GM18502 (cell line): ENCODE data around the gene DESI2.

Source experiments
- ATAC-seq: cut with Tn5 transposase; IDR thresholded peaks from one replicate; pipeline ENCODE4 v1.9.1; 2021; ENCODE audit warnings: mild to moderate bottlenecking; ENCODE audit not compliant: unreplicated experiment, poor library complexity

DESI2 gene

DNA sequence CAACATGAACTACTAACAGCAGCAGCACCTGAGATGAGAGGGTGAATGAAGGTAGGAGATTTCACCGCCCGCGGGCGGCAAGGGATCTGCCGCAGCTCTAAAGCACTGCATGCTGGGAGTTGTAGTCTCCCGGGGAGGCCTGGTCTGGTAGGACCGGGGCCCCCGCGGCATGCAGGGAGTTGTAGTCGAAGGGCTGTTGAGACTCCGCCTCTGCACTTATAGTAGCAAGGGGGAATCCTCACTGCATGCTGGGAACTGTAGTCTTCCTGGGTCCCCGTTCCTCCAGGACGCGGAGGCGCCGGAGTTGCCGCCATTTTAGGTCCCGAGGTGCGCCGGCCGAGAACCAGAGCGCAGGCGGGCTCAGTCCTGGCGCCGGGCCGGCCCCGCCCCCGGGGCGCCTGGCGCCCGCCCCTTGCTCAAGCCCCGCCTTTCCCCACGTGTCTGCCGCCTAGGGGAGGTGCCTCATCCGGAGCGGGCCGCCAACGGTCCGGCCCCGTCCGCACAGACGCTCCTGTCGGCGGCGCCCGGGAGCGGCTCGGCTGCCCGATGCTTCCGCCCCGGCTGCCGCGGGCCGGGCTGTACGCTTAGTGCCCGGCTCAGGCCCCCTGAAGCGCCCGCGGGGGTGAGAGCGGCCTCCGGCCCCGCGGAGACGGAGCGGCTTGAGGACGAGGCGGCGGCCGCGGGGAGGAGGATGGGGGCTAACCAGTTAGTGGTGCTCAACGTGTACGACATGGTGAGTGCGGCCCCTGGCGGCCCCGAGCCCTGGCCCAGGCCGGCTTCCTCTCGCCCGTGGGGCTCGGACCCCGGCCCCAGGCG is at the start of gene DESI2:
Gene DESI2, plus strand, starts transcription at position 504 of the 816 bp plus-strand sequence. Its CDS starts 188 bp downstream, at position 692.
- peak; percentile 96 for ATAC-seq

DNA sequence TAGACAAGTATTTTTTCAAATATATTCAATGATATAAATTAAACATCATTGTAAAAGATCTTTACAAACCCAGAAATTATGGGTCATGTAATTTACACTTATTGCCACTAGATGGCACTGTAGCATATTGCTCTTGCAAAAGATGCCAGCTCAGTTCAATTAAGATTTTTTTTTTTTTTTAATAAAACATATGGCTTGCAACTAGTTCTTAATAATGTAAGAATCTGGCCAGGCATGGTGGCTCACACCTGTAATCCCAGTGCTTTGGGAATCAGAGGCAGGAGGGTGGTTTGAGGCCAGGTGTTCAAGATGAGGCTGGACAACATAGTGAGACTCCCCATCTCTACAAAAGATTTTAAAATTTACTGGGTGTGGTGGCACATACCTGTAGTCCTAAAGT is 49.4 kb upstream of the DESI2 start:
- ATAC-seq = no peak

DNA sequence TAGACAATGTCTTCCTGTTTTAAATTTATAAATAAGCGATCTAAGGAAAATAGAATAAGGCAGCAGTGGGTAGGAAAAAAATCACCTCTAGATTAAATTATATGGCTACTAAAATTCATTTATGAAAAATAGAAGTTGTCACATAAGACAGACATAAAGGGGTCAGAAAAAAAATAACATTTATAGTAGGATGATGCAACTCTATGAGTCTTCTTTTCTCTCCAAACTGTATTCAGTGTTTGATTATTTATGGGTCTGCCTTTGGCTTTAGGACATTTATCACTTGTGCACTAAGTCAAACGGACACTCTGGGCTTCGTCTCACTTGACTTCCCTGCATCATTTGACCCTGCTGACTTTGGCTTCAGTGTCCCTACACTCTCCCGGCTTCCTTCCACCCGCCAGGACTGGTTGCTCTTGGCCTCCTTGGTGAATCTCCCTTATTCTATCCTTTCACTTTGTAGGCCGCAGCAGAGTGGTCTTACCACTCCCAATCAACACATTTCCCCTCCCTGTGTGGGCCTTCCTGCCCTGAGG is 47.0 kb upstream of the DESI2 start:
- ATAC-seq = no peak

DNA sequence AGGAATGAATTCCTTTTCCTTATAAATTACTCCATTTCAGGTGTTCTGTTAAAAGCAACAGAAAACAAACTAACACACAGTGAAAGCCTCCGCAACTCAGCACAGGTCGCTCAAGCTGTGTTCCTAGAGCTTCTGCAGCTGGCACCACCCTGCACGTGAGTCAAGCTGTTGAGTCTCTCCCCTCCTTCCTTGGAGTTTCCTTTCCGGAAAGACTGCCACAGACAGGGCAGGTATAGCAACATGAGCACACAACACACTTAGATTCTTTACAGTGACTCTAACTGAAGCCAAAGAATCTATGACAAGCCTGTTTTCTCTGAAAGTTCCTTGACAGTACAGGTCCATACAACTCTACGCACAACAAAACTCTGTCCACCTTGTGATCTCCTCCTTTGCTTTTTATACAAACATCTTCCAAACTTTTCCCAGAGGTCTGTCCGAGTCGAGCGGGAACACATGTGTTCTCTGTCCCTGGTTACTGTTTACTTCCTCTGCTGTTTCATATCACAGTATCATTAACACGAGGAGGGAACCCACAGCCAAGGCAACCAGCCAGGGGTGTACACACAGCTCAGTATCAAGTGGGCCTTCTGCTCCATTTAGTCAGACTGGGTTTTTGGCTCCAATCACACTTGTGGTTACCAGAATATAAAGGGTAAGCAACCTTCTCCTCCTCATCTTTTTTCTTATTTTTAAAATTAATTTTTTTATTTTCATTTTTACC is 38.7 kb upstream of the DESI2 start:
- ATAC-seq = no peak

DNA sequence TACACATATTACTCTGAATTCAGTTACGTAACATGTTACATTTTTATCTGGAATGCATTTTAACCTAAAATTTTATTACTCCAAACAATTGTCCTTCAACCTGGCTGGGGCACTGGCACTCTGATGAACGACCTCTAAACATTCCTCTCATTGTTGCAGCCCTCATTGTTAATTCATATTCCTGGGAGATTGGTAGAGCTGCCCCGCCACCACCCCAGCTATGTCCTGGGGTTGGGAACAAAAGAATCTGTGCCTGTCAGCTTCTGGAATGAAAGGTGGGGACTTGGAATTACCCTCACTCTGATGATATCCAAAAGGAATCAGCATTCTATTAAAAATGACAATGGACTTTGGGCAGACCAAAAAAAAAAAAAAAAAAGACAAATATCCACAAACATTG is 38.0 kb upstream of the DESI2 start:
- no peak for ATAC-seq

DNA sequence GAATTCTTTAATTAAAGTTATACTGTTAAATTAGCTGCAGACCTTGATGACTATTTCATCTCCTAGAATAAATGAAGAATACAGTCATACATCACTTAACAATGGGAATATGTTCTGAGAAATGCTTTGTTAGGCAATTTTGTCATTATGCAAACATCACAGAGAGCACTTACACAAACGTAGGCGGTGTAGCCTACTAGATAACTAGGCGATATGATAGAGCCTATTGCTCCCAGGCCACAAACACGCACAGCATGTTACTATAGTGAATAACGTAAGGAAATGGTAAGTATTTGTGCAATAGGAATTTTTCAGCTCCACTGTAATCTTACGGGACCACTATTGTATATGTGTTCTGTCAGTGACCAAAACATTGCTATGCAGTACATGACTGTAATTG is 37.6 kb upstream of the DESI2 start:
- no peak for ATAC-seq

DNA sequence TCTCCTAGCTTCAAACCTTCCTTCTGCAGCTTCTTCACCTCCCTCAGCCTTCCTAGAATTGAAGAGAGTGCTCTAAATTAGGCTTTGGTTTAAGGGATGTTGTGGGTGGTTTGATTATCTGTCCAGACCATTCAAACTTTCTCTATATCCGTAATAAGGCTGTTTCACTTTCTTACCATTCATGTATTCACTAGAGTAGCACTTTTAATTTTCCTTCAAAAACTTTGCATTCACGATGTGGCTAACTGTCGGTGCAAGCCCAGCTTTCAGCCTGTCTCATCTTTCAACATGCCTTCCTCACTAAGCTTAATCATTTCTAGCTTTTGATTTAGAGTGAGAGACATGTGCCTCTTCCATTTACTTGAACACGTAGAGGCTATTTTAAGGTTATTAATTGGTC is 26.2 kb upstream of the DESI2 start:
- no peak for ATAC-seq

DNA sequence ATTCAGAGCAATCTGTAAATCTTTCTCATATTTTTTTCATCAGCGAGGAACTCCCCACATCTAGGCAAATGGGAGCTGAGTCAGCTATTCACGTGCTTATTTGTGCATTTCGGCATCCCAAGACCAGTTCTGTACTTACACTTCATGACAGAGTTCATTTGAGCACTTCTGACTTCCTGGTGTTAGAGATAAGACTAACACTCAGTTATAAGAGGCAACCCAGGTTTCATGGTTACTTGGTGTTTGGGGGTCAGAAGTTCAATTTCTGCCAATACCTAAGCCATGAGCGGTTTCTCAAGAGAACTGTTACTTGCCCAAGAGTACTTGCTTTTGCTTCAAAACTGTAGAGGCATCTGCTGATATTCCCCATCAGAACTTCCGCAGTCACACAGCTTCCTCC is 24.1 kb upstream of the DESI2 start:
- no peak for ATAC-seq

DNA sequence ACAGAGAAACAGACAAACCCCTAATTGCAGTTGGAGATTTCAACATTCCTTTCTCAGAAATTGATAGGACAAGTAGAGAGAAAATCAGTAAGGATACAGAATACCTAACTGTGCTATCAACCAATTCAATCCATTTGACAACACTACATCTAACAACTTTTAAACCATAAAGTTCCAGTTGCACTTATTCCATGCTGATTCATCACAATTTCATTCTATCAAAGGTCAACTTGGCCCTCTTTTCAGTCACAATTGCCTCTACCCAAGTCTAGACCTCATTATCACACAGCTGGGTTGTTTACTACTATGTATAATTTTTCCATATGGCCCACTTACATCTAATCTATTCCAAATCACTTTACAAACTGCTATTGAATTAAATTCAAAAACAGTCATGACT is 19.8 kb upstream of the DESI2 start:
- no peak for ATAC-seq

DNA sequence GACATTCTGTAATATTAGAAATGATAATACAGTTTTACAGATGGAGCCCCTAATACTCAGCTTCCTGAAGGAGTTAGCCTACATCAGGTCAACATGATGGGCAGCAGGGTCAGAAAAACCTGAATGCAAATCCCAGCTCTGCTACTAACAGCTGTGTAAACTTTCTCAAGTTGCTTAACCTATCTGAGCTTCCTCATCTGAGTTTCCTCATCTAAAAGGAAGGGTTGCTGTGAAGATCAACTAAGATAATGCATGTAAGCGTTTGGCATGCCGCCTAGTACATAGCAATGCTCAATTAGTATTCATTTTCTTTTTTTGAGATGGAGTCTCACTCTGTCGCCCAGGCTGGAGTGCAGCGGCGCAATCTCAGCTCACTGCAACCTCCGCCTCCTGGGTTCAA is 18.4 kb upstream of the DESI2 start:
- ATAC-seq = no peak

DNA sequence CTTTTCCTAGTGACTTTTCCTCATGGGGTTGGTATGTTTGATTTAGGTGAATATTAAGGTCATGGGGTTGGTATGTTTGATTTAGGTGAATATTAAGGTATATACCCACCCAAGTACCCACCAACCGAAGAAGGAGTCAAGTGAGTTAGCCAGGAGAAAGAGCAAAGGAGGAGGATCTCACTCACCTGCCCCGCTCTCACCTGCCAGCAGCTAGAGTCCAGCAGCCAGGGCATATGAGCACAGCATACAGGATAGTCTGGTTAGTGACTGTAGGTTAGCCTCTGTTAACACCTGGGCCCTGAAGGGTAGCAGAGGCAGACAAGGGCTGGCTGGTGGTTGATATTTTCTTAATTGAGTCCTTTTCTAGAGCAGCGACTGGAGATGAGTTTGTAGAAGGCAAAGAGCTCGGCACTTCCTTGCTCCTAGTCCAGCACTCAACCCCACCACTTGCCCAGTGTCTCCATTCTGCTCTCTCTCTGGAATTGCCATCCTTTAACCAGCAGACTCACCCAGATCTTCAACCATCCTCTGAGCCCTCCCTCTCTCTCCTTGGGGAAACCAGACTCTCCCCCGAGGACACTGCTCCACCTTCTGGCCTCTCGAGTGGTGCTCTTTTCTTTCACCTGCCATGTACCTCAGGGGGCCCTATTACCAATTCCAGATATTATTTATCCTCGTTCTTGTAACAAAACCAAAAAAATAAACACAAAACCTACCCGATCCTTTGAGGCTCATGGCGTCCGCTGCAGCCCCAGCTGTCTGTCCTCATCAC is 16.3 kb upstream of the DESI2 start:
- ATAC-seq = no peak

DNA sequence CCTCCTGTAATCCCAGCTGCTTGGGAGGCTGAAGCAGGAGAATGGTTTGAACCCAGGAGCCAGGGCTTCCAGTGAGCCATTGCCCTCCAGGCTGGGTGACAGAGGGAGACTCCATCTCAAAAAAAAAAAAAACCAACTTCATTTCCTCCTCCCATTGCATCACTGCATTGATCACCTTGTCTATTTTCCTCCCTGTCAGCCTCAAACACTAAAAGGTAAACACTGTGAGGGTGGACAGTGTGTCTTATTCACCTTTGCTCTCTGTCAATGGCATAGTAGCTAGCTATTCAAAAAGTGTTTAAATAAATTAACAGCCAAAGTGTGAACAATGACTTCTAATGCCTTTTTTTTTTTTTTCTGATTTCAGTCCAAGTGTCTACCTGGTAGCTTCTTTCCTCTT is 13.4 kb upstream of the DESI2 start:
- no peak for ATAC-seq

DNA sequence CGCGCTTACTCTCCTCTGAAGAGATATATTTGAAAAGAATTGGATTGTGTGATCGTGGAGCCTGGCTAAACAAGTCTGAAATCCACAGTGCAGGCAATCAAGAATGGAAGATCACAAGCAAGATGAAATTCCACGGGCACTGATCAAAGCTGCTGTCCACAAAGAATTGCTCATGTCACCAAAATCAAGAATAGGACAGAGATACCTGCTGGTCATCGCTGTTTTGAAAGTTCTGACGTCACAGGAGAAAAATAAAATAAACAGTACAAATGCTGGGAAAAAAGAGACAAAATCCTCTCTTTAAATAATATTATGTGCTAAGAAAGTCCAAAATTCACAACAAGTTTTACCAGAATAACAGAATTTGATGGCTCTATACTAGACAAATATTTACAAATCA is 12.0 kb upstream of the DESI2 start:
- ATAC-seq = no peak

DNA sequence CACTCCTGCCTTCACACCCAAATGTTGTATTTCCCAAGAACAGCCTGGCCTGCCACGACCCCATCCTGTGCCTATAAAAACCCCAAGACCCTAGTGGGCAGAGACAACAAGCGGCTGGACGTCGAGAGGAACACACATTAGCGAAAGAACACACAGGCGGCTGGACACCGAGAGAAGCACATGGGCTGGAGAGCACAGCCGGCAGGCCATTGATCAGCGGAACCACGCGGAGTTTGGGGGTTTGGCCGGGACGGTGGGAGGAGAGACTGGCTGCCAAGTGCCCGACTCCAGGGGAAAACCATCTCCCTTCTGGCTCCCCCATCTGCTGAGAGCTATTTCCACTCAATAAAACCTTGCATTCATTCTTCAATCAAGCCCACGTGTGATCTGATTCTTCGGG is 10.4 kb upstream of the DESI2 start:
- ATAC-seq = no peak

DNA sequence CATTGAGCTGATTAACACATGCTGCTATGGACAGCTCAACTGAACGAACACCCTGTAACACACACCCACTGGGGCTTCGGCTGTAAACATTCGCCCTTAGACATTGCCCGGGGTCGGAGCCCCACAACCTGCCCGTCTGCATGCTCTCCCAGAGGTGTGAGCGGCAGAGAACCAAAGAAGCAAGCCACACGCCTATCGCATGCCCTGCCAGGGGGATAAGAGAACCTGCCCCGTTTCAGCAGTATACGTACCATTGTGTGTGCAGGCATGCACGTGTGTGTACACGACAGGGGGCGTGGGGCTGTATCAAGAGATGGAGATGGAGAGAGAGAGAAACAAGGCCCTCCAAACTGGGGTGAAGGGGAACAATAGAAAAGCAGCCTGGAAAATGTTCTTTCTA is 9.9 kb upstream of the DESI2 start:
- no peak for ATAC-seq

DNA sequence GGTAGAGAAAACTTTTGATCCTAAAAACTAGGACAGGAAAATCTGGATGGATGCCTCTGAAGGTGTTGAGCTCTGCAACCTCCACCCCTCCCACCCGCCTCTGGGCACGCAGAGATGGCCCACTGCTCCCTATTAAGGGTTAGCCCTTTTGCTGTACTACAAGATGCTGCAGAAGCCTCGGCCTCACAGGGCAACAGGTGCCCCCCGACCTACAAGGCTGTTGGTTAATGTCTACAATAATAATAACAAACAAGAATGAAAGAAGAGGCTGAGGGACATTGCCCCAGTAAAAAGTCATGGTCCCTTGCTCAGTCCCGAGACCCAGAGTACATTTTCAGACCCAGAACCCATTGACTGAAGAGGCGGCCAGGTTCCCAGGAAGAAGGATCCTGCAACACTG is 7.5 kb upstream of the DESI2 start:
- ATAC-seq = no peak

DNA sequence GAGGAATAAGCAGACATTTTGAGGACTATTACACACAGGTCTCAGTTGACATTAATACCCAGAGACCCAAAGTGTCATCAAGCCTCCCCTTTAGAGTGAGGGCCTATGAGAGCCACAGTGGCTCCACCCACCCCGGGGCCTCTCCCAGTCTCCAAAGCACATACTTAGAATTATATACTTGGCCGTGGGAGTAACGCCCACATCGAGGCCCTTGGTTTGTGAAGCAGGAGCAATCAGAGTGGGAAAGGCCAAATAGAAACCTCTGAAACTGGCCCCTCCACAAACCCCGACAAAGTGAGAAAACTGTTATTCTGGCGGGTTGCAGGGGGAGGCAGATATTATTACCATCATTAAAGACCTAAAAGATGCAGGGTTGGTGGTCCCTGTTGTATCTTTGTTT is 7.0 kb upstream of the DESI2 start:
- ATAC-seq = no peak

DNA sequence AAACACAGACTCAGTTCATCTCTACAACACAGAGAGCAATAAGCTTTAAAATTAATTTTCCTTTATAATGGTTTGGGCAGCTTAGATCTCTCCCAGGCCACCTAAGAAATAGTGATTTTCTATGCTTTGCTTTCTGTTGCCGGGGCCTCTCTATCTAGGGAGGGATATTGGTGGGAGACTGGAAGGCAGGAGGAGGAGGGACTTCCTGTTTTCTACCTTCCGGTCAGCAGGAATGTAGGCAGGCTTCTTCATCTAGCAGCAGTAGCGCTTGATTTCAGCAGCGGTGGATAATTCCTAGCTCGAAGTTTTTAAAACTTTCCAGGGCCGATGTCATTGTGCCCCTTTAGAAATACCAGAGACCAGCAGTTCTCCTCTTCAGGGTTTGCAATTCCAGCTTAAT is 5.1 kb upstream of the DESI2 start:
- ATAC-seq = no peak

DNA sequence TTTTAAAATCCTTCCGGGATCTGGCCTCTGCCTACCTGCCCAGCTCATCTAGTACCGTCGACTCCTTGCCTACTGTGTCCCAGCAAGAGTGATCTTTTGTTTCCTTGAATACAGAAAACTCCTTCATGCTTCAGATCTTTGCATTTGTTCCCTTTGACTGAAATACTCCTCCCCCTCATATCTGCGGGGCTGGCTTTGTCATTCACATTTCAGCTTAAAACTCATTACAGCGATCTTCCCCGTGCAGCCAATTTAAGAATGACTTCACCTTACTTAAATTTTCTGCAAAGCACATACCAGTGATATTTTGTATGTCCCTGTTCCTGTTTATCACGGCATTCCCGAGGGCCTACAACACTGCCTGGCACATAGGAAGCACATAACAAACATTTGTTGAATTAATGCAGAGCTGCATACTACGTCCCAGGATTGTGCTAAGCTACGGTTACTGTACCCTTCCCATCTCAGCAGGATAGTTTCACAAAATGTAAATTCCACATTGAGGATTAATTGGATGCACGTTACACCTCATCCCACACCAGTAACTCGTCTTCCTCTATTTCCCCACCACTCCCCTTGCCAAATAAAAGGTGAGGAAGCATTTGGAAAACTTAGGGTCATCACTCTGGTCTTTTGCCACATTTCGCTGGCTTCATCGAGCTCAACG is 837 bp upstream of the DESI2 start:
- ATAC-seq = no peak

DNA sequence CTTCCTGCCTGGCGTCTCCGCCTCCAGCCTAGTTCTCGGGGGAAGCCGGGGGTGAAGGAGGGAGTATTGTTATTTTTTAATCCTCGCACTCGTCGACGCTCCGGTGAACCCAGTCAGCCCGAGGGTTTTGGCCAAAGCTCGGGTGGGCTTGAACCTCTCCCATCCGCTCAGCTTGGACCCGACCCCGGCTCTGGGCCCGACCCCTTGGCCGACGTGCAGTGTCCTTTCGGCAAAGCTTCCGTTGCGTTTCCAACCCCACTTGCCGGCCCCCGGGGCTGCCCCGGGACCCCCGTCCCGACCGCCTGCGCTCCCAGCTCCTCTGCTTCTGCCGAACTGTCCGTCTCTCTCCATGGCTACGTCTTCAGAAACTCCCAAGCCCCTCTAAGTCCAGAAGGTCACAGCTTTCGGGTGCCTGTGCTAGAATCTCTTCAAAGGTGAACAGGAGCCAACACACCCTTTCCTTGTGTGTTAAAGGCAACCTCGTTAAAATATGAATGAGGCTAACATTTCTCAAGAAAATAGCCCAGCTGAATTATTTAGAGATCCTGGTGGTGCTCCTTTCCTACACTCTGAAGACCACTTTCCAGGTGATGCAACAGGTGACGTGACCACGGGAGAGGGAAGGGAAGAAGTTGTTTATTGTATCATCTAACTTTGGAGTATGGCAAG is 647 bp downstream of the DESI2 start:
- no peak for ATAC-seq
